Measurements from ENCODE around the gene DNHD1.

Gene DNHD1

DNA sequence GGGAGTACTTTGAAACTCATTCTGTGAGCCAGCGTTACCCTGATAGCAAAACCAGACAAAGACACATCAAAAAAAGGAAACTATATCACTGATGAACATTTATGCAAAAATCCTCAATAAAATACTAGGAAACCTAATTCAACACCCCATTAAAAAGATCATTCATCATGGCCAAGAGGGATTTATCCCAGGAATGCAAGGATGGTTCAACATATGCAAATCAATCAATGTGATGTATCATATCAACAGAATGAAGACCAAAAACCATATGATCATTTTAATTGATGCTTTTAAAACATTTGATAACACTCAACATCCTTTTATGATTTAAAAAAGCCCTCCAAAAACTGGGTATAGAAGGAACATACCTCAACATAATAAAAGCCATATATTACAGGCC lies 86.5 kb downstream of the DNHD1 start:
- H2AFZ ChIP-seq (ENCODE audit: low read depth, low read length, severe bottlenecking), result no peak overlapping the region
- H3K27ac ChIP-seq (ENCODE audit: low read depth, low read length), result no peak overlapping the region
- H3K36me3 ChIP-seq (ENCODE audit: low read length), result 0 out of 2 replicates have a peak, but pooled peaks cover 13% of the 10 kb centered on the region
- H3K4me3 ChIP-seq (ENCODE audit: insufficient read depth, low read length, poor library complexity, severe bottlenecking), result no peak overlapping the region
- peaks cover 7% of the 10 kb centered on the region; the same call in 1 of the 2 replicates for H3K9me3 ChIP-seq (ENCODE audit: insufficient read depth, low read length)
- H3K79me2 ChIP-seq (ENCODE audit: insufficient read depth, low read length), result no peaks in the 10 kb centered on the region
- H3K4me2 ChIP-seq (ENCODE audit: low read depth, low read length, poor library complexity, severe bottlenecking), result no peak overlapping the region
- H4K20me1 ChIP-seq (ENCODE audit: low read depth, low read length), result no peaks in the 10 kb centered on the region
- no peak overlapping the region for H3K9ac ChIP-seq (ENCODE audit: low read length)
- no peaks in the 10 kb centered on the region for H3K27me3 ChIP-seq (ENCODE audit: low read length)
- no peaks in the 10 kb centered on the region for H3K9me2 ChIP-seq (replicated peaks; ENCODE audit: insufficient read depth, low read length)
- peaks cover 4% of the 10 kb centered on the region for H3F3A ChIP-seq (ENCODE audit: insufficient read depth)
- TF ChIP-seq EZH2phosphoT487 (conservative IDR thresholded peaks at IDR 0.05; ENCODE audit: low read length), result no peak
- TF ChIP-seq, protein P1, sequence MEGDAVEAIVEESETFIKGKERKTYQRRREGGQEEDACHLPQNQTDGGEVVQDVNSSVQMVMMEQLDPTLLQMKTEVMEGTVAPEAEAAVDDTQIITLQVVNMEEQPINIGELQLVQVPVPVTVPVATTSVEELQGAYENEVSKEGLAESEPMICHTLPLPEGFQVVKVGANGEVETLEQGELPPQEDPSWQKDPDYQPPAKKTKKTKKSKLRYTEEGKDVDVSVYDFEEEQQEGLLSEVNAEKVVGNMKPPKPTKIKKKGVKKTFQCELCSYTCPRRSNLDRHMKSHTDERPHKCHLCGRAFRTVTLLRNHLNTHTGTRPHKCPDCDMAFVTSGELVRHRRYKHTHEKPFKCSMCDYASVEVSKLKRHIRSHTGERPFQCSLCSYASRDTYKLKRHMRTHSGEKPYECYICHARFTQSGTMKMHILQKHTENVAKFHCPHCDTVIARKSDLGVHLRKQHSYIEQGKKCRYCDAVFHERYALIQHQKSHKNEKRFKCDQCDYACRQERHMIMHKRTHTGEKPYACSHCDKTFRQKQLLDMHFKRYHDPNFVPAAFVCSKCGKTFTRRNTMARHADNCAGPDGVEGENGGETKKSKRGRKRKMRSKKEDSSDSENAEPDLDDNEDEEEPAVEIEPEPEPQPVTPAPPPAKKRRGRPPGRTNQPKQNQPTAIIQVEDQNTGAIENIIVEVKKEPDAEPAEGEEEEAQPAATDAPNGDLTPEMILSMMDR (IDR thresholded peaks at IDR 0.05; ENCODE audit: insufficient read depth, low read length, poor library complexity, severe bottlenecking), result no peak

DNA sequence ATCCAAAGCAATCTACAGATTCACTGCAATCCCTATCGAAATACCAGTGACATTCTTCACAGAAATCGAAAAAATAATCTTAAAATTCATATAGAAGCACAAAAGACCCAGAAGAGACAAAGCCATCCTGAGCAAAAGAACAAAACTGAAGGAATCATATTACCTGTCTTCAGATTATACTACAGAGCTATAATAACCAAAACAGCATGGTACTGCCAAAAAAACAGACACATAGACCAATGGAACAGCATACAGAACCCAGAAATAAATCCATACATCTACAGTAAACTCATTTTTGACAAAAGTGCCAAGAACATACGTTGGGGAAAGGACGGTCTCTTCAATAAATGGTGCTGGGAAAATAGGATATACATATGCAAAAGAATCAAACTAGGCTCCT lies 87.4 kb downstream of the DNHD1 start:
- no peaks in the 10 kb centered on the region for H3K27me3 ChIP-seq (ENCODE audit: low read length)
- H3F3A ChIP-seq (ENCODE audit: insufficient read depth), result peaks cover 12% of the 10 kb centered on the region
- H3K4me3 ChIP-seq (ENCODE audit: insufficient read depth, low read length, poor library complexity, severe bottlenecking), result no peak overlapping the region
- no peak overlapping the region for H2AFZ ChIP-seq (ENCODE audit: low read depth, low read length, severe bottlenecking)
- H3K36me3 ChIP-seq (ENCODE audit: low read length), result 0 out of 2 replicates have a peak, but pooled peaks cover 13% of the 10 kb centered on the region
- no peak overlapping the region for H3K9ac ChIP-seq (ENCODE audit: low read length)
- TF ChIP-seq, protein P1 (IDR thresholded peaks at IDR 0.05; ENCODE audit: insufficient read depth, low read length, poor library complexity, severe bottlenecking), result no peak
- TF ChIP-seq EZH2phosphoT487 (conservative IDR thresholded peaks at IDR 0.05; ENCODE audit: low read length), result no peak
- H3K79me2 ChIP-seq (ENCODE audit: insufficient read depth, low read length), result no peaks in the 10 kb centered on the region
- H3K9me2 ChIP-seq (replicated peaks; ENCODE audit: insufficient read depth, low read length), result no peaks in the 10 kb centered on the region
- H3K27ac ChIP-seq (ENCODE audit: low read depth, low read length), result no peak overlapping the region
- peaks cover 7% of the 10 kb centered on the region; the same call in 1 of the 2 replicates for H3K9me3 ChIP-seq (ENCODE audit: insufficient read depth, low read length)
- H4K20me1 ChIP-seq (ENCODE audit: low read depth, low read length), result no peaks in the 10 kb centered on the region
- H3K4me2 ChIP-seq (ENCODE audit: low read depth, low read length, poor library complexity, severe bottlenecking), result no peak overlapping the region

DNA sequence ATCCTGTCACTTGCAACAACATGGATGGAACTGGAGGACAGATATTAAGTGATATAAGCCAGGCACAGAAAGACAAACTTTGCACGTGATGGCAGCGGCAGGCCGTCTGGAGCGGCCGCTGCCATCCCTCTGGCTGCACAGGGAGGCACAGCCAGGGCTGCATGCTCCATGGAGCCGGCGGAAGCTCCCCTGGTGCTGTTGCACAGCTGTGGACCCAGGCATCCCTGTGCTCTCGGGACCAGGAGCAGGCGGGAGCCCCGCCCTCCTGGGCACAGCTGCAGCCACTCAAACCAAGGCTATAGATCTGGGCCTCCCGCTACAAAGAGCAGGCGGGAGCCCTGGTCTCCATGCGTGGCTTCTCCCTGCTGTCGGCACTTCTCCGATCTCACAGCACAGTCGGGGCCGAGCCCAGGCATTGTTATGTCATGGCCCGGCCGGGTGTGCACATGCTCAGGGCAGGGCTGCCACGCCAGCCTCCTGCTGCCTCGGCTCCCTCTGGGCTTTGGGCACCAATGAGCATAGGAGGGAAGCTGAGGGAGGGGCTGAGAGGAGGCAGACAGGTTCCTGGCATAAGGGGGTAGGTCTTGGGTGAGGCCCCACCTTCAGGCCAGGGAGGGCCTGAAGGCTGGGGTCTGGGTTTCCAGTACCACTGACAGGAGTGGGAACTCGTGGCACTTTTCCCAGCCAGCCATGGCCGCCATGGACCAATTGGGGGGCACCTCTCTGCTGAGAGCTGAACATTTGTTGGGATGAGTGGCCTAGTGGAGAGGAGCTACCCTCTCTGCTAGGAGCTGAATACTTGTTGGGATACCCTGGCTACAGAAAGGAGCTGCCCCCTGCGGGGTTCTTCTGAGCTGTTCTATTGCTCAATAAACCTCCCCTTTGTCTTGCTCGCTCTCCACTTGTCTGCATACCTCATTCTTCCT lies 89.6 kb downstream of the DNHD1 start:
- Histone ChIP-seq H3K36me3 (ENCODE audit: low read length) (peaks cover 22% of the 10 kb centered on the region; the same call in 1 of the 2 replicates), H3K4me3 (ENCODE audit: insufficient read depth, low read length, poor library complexity, severe bottlenecking) (no peak overlapping the region), H3K27me3 (ENCODE audit: low read length) (no peaks in the 10 kb centered on the region), H3K27ac (ENCODE audit: low read depth, low read length) (no peak overlapping the region), H3F3A (ENCODE audit: insufficient read depth) (peaks cover 15% of the 10 kb centered on the region), H3K79me2 (ENCODE audit: insufficient read depth, low read length) (no peaks in the 10 kb centered on the region), H3K4me2 (ENCODE audit: low read depth, low read length, poor library complexity, severe bottlenecking) (no peak overlapping the region), H2AFZ (ENCODE audit: low read depth, low read length, severe bottlenecking) (no peak overlapping the region), H3K9me2 (replicated peaks; ENCODE audit: insufficient read depth, low read length) (no peaks in the 10 kb centered on the region), H3K9ac (ENCODE audit: low read length) (no peak overlapping the region), H3K9me3 (ENCODE audit: insufficient read depth, low read length) (peaks cover 7% of the 10 kb centered on the region; the same call in 1 of the 2 replicates), H4K20me1 (ENCODE audit: low read depth, low read length) (no peaks in the 10 kb centered on the region)
- no peak for TF ChIP-seq EZH2phosphoT487 (conservative IDR thresholded peaks at IDR 0.05; ENCODE audit: low read length)
- TF ChIP-seq, protein P1 (IDR thresholded peaks at IDR 0.05; ENCODE audit: insufficient read depth, low read length, poor library complexity, severe bottlenecking), result no peak

Measured in SU-DHL-6 (cell line).